Heart left ventricle (tissue), 13 donors: ENCODE results near the gene GBA3.

Experiments used
- POLR2A ChIP-seq, 2 donors: fragments of 450-650 bp; IDR thresholded peaks; one replicate each; pipeline ENCODE4 v1.6.1; 2017; ENCODE audit warnings: antibody characterized with exemption in 2 of 2, mild to moderate bottlenecking in 2 of 2, moderate library complexity in 2 of 2
- TF ChIP-seq, protein P1 (sequence below), 12 donors: fragments of 200-600 bp; sonication (generic) in 4 of 12; IDR thresholded peaks; one replicate each; pipeline versions ENCODE4 v1.5.0 to v1.8.0; 2018 to 2022; ENCODE audit warnings: antibody characterized with exemption in 12 of 12, mild to moderate bottlenecking in 5 of 12
- donor health status: ischemic (EF 13 %, LVEDD 7.1; RV severe dilation, severe dysfunction).
- donor health status: DM: no; HTN: yes; CAD: no.
- donor health status: DM: no; HTN: no; CAD: no.
- donor health status: ischemic (EF 25% LVEDD 6.9; RV normal size, moderate dysfunction).
- donor health status: ischemic (EF 25% LVEDD 5.7; RV mildly dilated, moderate dysfunction).
- donor health status: ischemic (EF 35%, LVEDD 5.7; RV mildly dilated, moderate dysfunction).
- donor health status: nonischemic (EF 11% LVEDD 7.7; RV severe dilation, severe dysfunction).
- donor health status: DM: yes; HTN: yes; CAD: no.
- donor health status: PGD.
- donor health status: ischemic (EF 29% LVEDD 5.4; RV normal size, mild dysfunction).
- donor health status: nonischemic (EF 23%, LVEDD 6.1; RV moderate dilation, normal function).

- TF ChIP-seq, protein P1, sequence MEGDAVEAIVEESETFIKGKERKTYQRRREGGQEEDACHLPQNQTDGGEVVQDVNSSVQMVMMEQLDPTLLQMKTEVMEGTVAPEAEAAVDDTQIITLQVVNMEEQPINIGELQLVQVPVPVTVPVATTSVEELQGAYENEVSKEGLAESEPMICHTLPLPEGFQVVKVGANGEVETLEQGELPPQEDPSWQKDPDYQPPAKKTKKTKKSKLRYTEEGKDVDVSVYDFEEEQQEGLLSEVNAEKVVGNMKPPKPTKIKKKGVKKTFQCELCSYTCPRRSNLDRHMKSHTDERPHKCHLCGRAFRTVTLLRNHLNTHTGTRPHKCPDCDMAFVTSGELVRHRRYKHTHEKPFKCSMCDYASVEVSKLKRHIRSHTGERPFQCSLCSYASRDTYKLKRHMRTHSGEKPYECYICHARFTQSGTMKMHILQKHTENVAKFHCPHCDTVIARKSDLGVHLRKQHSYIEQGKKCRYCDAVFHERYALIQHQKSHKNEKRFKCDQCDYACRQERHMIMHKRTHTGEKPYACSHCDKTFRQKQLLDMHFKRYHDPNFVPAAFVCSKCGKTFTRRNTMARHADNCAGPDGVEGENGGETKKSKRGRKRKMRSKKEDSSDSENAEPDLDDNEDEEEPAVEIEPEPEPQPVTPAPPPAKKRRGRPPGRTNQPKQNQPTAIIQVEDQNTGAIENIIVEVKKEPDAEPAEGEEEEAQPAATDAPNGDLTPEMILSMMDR (IDR thresholded peaks at IDR 0.05), result no peak
- TF ChIP-seq POLR2A (IDR thresholded peaks at IDR 0.05), result no peak
Measured at GRCh38 chr4:22672944-22673343, 19.8 kb upstream of the GBA3 start.
